ENCODE results near the gene PLCB2. TPM values are rescaled to one million over a fixed set of nuclear protein-coding genes. Genes with fewer than 3 reads are reported as not detected.

PLCB2 gene
- polyA plus RNA-seq, 1 donor, result 10.2 TPM

Other genes starting within 250 kb of the PLCB2 start
- gene BMF, start 199.1 kb downstream of the PLCB2 start, polyA plus RNA-seq (ENCODE audit: insufficient read length), result 10.8 TPM
- gene BUB1B, start 146.9 kb downstream of the PLCB2 start, polyA plus RNA-seq (ENCODE audit: insufficient read length), result 8.8 TPM
- gene PAK6, start 68.9 kb downstream of the PLCB2 start, polyA plus RNA-seq (ENCODE audit: insufficient read length), result 0.83 TPM
- gene ANKRD63, start 24.9 kb downstream of the PLCB2 start, polyA plus RNA-seq (ENCODE audit: insufficient read length), result 0.32 TPM
- 14.1 TPM for gene INAFM2, start 15.8 kb upstream of the PLCB2 start, polyA plus RNA-seq (ENCODE audit: insufficient read length)
- 17.0 TPM for gene CCDC9B, start 33.0 kb upstream of the PLCB2 start, polyA plus RNA-seq (ENCODE audit: insufficient read length)
- not detected for gene PHGR1, start 43.1 kb upstream of the PLCB2 start, polyA plus RNA-seq (ENCODE audit: insufficient read length)
- gene DISP2, start 50.3 kb upstream of the PLCB2 start, polyA plus RNA-seq (ENCODE audit: insufficient read length), result 1.4 TPM
- gene KNSTRN, start 74.8 kb upstream of the PLCB2 start, polyA plus RNA-seq (ENCODE audit: insufficient read length), result 20.0 TPM
- gene IVD, start 97.9 kb upstream of the PLCB2 start, polyA plus RNA-seq (ENCODE audit: insufficient read length), result 54.4 TPM
- 24.6 TPM for gene BAHD1, start 133.0 kb upstream of the PLCB2 start, polyA plus RNA-seq (ENCODE audit: insufficient read length)
- 33.8 TPM for gene CHST14, start 163.0 kb upstream of the PLCB2 start, polyA plus RNA-seq (ENCODE audit: insufficient read length)

Data from forelimb muscle (tissue), 1 donor.